GM12865 (cell line): ENCODE data around the gene MAP2K7.
A peak's percentile ranks its signal among the peaks of the same experiment; 100 is the strongest.

Experiments
- DNase-seq: peaks from one replicate; pipeline ENCODE4 v3.0.0; 2010; ENCODE audit warnings: low read depth
- H3K4me3 ChIP-seq: 2 replicates; pipeline ENCODE4 v1.5.1; 2011; ENCODE audit warnings: mild to moderate bottlenecking, low read depth, low read length, control low read depth
- CTCF ChIP-seq: IDR thresholded peaks from 2 replicates; pipeline ENCODE4 v1.5.1; 2011; ENCODE audit warnings: low read length, control low read depth, low read depth, inconsistent platforms; ENCODE audit not compliant: insufficient read depth; ENCODE audit errors: missing control alignments

Gene MAP2K7

GRCh38 chr19:7859831-7860713 lies 43.6 kb upstream of the MAP2K7 start:
- H3K4me3 ChIP-seq: no peak overlapping the region
- no peak for TF ChIP-seq CTCF
- no peak for DNase-seq

- no peak overlapping the region for H3K4me3 ChIP-seq
- DNase-seq: no peak
- no peak for TF ChIP-seq CTCF
Measured at GRCh38 chr19:7860714-7861618, 42.7 kb upstream of the MAP2K7 start.

- H3K4me3 ChIP-seq: no peak overlapping the region
- peak; percentile 8 for TF ChIP-seq CTCF
- no peak for DNase-seq
Measured at GRCh38 chr19:7861619-7862412, 41.9 kb upstream of the MAP2K7 start.

GRCh38 chr19:7862413-7862951 lies 41.2 kb upstream of the MAP2K7 start:
- no peak for TF ChIP-seq CTCF
- no peak overlapping the region for H3K4me3 ChIP-seq
- DNase-seq: peak; percentile 84

- no peak for DNase-seq
- TF ChIP-seq CTCF: no peak
Measured at GRCh38 chr19:7863157-7863970, 40.3 kb upstream of the MAP2K7 start.

More at GRCh38 chr19:7863157-7863970, 40.3 kb upstream of the MAP2K7 start:
- H3K4me3 ChIP-seq: no peak overlapping the region
